HepG2 (cell line): Measurements from ENCODE around the gene CDH1.

ENCODE experiments used
- CTCF ChIP-seq: sonication (generic); formaldehyde crosslinking; IDR thresholded peaks from 2 replicates; pipeline ENCODE4 v1.5.0; 2020; ENCODE audit warnings: mild to moderate bottlenecking, missing genetic modification reagents, moderate library complexity
- HCFC1 ChIP-seq: fragments of 150-350 bp; IDR thresholded peaks from 2 replicates; pipeline ENCODE4 v1.6.1; 2014; ENCODE audit warnings: low read depth, low read length
- NRL ChIP-seq: sonication (generic); formaldehyde crosslinking; IDR thresholded peaks from 2 replicates; pipeline ENCODE4 v1.5.0; 2020; ENCODE audit warnings: missing genetic modification reagents, mild to moderate bottlenecking, moderate library complexity, borderline replicate concordance
- RFX3 ChIP-seq: IDR thresholded peaks from 2 replicates; pipeline ENCODE4 v1.6.1; 2016; ENCODE audit warnings: missing biosample characterization, missing genetic modification reagents
- TAF1 ChIP-seq: sonication (generic); formaldehyde crosslinking; IDR thresholded peaks from 2 replicates; pipeline ENCODE4 v1.4.0; 2020; ENCODE audit warnings: missing genetic modification reagents
- ZNF639 ChIP-seq: conservative IDR thresholded peaks from 2 replicates; pipeline ENCODE4 v1.6.1; 2018; ENCODE audit warnings: missing genetic modification reagents
- ZNF674 ChIP-seq: sonication (generic); formaldehyde crosslinking; IDR thresholded peaks from 2 replicates; pipeline ENCODE4 v1.5.0; 2020; ENCODE audit warnings: low read depth, mild to moderate bottlenecking, missing genetic modification reagents
- ZSCAN5A ChIP-seq: sonication (generic); formaldehyde crosslinking; IDR thresholded peaks from 2 replicates; pipeline ENCODE4 v1.8.0; 2022; ENCODE audit warnings: mild to moderate bottlenecking, missing genetic modification reagents, borderline replicate concordance

GRCh38 chr16:68724797-68725196 is 12.3 kb upstream of the CDH1 start:
- TF ChIP-seq NRL (CRISPR knock-in tag) (no peak), TAF1 (CRISPR knock-in tag) (no peak), RFX3 (CRISPR knock-in tag) (no peak), ZSCAN5A (no peak), ZNF674 (CRISPR knock-in tag) (no peak), CTCF (no peak), HCFC1 (no peak), ZNF639 (CRISPR knock-in tag) (no peak)
